H9 (cell line): ENCODE data around the gene RGS3. TPM values are rescaled to one million over a fixed set of nuclear protein-coding genes. Genes with fewer than 3 reads are reported as not detected.

Source experiments
- DNase-seq: peaks from one replicate; pipeline ENCODE4 v3.0.0-alpha.2; 2017
- H2AFZ ChIP-seq: one replicate; pipeline ENCODE4 v1.6.1; 2013; ENCODE audit warnings: mild to moderate bottlenecking, low read length, control low read depth, moderate library complexity
- H2AK5ac ChIP-seq: 2 replicates; pipeline ENCODE4 v1.6.1; 2013; ENCODE audit warnings: low read length, control low read depth, mixed read lengths; ENCODE audit not compliant: insufficient read length
- H2BK120ac ChIP-seq: one replicate; pipeline ENCODE4 v1.6.1; 2013; ENCODE audit warnings: low read depth, mild to moderate bottlenecking, low read length, control low read depth, inconsistent platforms; ENCODE audit not compliant: poor library complexity, severe bottlenecking
- H2BK12ac ChIP-seq: 2 replicates; pipeline ENCODE4 v1.6.1; 2013; ENCODE audit warnings: low read length, control low read depth, mixed read lengths, low read depth; ENCODE audit not compliant: insufficient read length
- H2BK15ac ChIP-seq: 2 replicates; pipeline ENCODE4 v1.6.1; 2013; ENCODE audit warnings: low read depth, low read length, control low read depth
- H2BK20ac ChIP-seq: one replicate; pipeline ENCODE4 v1.6.1; 2013; ENCODE audit warnings: low read depth, mild to moderate bottlenecking, low read length, control low read depth, inconsistent platforms; ENCODE audit not compliant: poor library complexity, severe bottlenecking
- H2BK5ac ChIP-seq: 2 replicates; pipeline ENCODE4 v1.6.1; 2013; ENCODE audit warnings: low read length, control low read depth, mixed read lengths; ENCODE audit not compliant: insufficient read length
- H3K14ac ChIP-seq: 2 replicates; pipeline ENCODE4 v1.6.1; 2013; ENCODE audit warnings: low read length, control low read depth; ENCODE audit not compliant: insufficient read depth
- H3K18ac ChIP-seq: 2 replicates; pipeline ENCODE4 v1.6.1; 2013; ENCODE audit warnings: low read depth, mild to moderate bottlenecking, mixed read lengths, low read length, control low read depth; ENCODE audit not compliant: insufficient read length
- H3K23ac ChIP-seq: 2 replicates; pipeline ENCODE4 v1.6.1; 2013; ENCODE audit warnings: low read length, control low read depth, mixed read lengths, low read depth; ENCODE audit not compliant: insufficient read length
- H3K23me2 ChIP-seq: 2 replicates; pipeline ENCODE4 v1.6.1; 2013; ENCODE audit warnings: low read depth, mild to moderate bottlenecking, mixed read lengths, low read length, control low read depth; ENCODE audit not compliant: insufficient read length, poor library complexity, severe bottlenecking
- H3K27ac ChIP-seq: 2 replicates; pipeline ENCODE4 v1.5.1; 2013; ENCODE audit warnings: low read length, control low read depth, mixed read lengths, low read depth; ENCODE audit not compliant: insufficient read length
- H3K27me3 ChIP-seq: 2 replicates; pipeline ENCODE4 v1.6.1; 2013; ENCODE audit warnings: low read length, control low read depth, inconsistent platforms; ENCODE audit not compliant: insufficient read depth
- H3K4ac ChIP-seq: 2 replicates; pipeline ENCODE4 v1.6.1; 2013; ENCODE audit warnings: low read depth, mild to moderate bottlenecking, control low read depth, inconsistent platforms, low read length, moderate library complexity
- H3K4me1 ChIP-seq: 2 replicates; pipeline ENCODE4 v1.6.1; 2013; ENCODE audit warnings: low read length, control low read depth, inconsistent platforms; ENCODE audit not compliant: insufficient read depth
- H3K4me2 ChIP-seq: 2 replicates; pipeline ENCODE4 v1.6.1; 2013; ENCODE audit warnings: low read length, control low read depth, mixed read lengths; ENCODE audit not compliant: insufficient read length, insufficient read depth
- H3K56ac ChIP-seq: 2 replicates; pipeline ENCODE4 v1.6.1; 2013; ENCODE audit warnings: low read depth, mild to moderate bottlenecking, mixed read lengths, low read length, control low read depth; ENCODE audit not compliant: insufficient read length
- H3K79me1 ChIP-seq: 2 replicates; pipeline ENCODE4 v1.6.1; 2013; ENCODE audit warnings: low read depth, mild to moderate bottlenecking, moderate library complexity, low read length, control low read depth, inconsistent platforms; ENCODE audit not compliant: insufficient read depth, poor library complexity, severe bottlenecking
- H3K79me2 ChIP-seq: 2 replicates; pipeline ENCODE4 v1.6.1; 2013; ENCODE audit warnings: low read length, control low read depth, inconsistent platforms; ENCODE audit not compliant: insufficient read depth
- H3K9ac ChIP-seq: 2 replicates; pipeline ENCODE4 v1.6.1; 2013; ENCODE audit warnings: low read length, control low read depth, mixed read lengths; ENCODE audit not compliant: insufficient read length; ENCODE audit errors: extremely low read depth
- H3K9me3 ChIP-seq: one replicate; pipeline ENCODE4 v1.6.1; 2013; ENCODE audit warnings: low read depth, low read length, inconsistent platforms; ENCODE audit not compliant: control insufficient read depth
- H3T11ph ChIP-seq: one replicate; pipeline ENCODE4 v1.6.1; 2013; ENCODE audit warnings: mild to moderate bottlenecking, low read length, control low read depth, inconsistent platforms
- H4K20me1 ChIP-seq: one replicate; pipeline ENCODE4 v1.6.1; 2013; ENCODE audit not compliant: control insufficient read depth, insufficient read length, insufficient read depth
- H4K5ac ChIP-seq: 2 replicates; pipeline ENCODE4 v1.6.1; 2013; ENCODE audit warnings: low read depth, mild to moderate bottlenecking, mixed read lengths, low read length, control low read depth; ENCODE audit not compliant: insufficient read length
- H4K8ac ChIP-seq: replicated peaks from 2 replicates; pipeline ENCODE4 v1.6.1; 2013; ENCODE audit warnings: low read length, control low read depth, mixed read lengths, low read depth; ENCODE audit not compliant: insufficient read length
- H4K91ac ChIP-seq: 2 replicates; pipeline ENCODE4 v1.6.1; 2013; ENCODE audit warnings: low read depth, mild to moderate bottlenecking, moderate library complexity, mixed read lengths, low read length, control low read depth; ENCODE audit not compliant: insufficient read length
- H3K27ac Mint-ChIP-seq, 3 experiments: 2 replicates in 2 of 3; 3 replicates in 1 of 3; pipeline ENCODE4 v1.8.0; 2020 to 2021; ENCODE audit warnings: mixed read lengths in 3 of 3, mild to moderate bottlenecking in 1 of 3, moderate library complexity in 1 of 3
- H3K27me3 Mint-ChIP-seq: 2 replicates; pipeline ENCODE4 v1.8.0; 2021; ENCODE audit warnings: low read depth, mild to moderate bottlenecking, moderate library complexity, mixed read lengths
- H3K36me3 Mint-ChIP-seq, 3 experiments: 2 replicates in 2 of 3; 3 replicates in 1 of 3; pipeline ENCODE4 v1.8.0; 2020 to 2021; ENCODE audit warnings: low read depth in 3 of 3, mixed read lengths in 3 of 3; ENCODE audit not compliant: insufficient read depth in 1 of 3
- H3K4me1 Mint-ChIP-seq, 2 experiments: 2 replicates each; pipeline ENCODE4 v1.8.0; 2020; ENCODE audit warnings: mixed read lengths in 2 of 2
- H3K4me3 Mint-ChIP-seq, 2 experiments: 2 replicates in 1 of 2; 3 replicates in 1 of 2; pipeline ENCODE4 v1.8.0; 2020 to 2021; ENCODE audit warnings: mild to moderate bottlenecking in 2 of 2, mixed read lengths in 2 of 2, moderate library complexity in 1 of 2
- H3K9me3 Mint-ChIP-seq, 2 experiments: 2 replicates in 1 of 2; 3 replicates in 1 of 2; pipeline ENCODE4 v1.8.0; 2020; ENCODE audit warnings: mild to moderate bottlenecking in 2 of 2, mixed read lengths in 2 of 2, moderate library complexity in 1 of 2
- WGBS: extraction: QIAGEN DNeasy Blood & Tissue Kit; methylation state at CpG from one replicate; pipeline ENCODE4 v1.1.7; 2013; ENCODE audit warnings: missing lambda C conversion rate, low lambda C conversion rate, mixed read lengths; ENCODE audit not compliant: insufficient read length; ENCODE audit errors: extremely low coverage; 5-methylcytosine and 5-hydroxymethylcytosine counted together
- total RNA-seq: library from RNA; stranded (reverse); gene quantifications from 2 replicates; pipeline ENCODE4 v1.2.1, GENCODE V29; 2021
- TF ChIP-seq, protein P1 (sequence below): fragments of 200-600 bp; sonication (generic); conservative IDR thresholded peaks from 3 replicates; pipeline ENCODE4 v1.8.0; 2021; ENCODE audit warnings: antibody characterized with exemption, mild to moderate bottlenecking

The RGS3 gene
- total RNA-seq, 1 experiment from 2014 or later: 13.9 TPM

DNA sequence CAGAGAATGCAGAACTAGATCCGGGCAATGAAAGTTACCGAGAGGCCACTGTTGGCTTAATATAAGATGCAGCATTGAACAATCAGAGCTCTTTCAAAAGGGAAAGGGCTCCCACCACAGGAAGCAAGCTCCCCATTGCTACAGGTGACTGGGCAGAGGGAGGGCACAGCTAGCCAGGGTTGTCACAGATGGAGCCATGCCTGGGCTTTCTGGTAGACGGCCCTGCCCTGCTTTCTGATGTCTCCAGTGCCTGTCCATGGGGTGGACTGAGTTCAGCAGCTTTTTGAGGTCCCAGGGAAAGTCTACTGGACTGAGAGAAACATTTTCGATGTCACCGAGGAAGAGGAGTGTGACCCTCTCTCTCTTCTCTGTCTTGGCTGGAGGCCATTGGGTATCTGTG, 14.1 kb downstream of the RGS3 start:
- Histone ChIP-seq H3K27me3 (no peaks in the 10 kb centered on the region), H3K9ac (no peak overlapping the region), H2AK5ac (no peak overlapping the region), H3K79me2 (no peaks in the 10 kb centered on the region), H3K4ac (no peak overlapping the region), H4K91ac (no peak overlapping the region), H3K4me1 (peaks cover 7% of the 10 kb centered on the region), H2BK20ac (no peak overlapping the region), H3K14ac (no peak overlapping the region), H2BK12ac (no peak overlapping the region), H4K20me1 (no peaks in the 10 kb centered on the region), H2AFZ (no peak overlapping the region), H2BK15ac (no peak overlapping the region), H3K23me2 (no peaks in the 10 kb centered on the region), H3K9me3 (no peaks in the 10 kb centered on the region), H3K23ac (no peak overlapping the region), H2BK120ac (no peak overlapping the region), H4K5ac (no peak overlapping the region), H3K56ac (no peak overlapping the region), H3K27ac (no peak overlapping the region), H3K18ac (no peak overlapping the region), H2BK5ac (no peak overlapping the region), H3T11ph (no peak overlapping the region), H3K4me2 (no peak overlapping the region), H3K79me1 (no peaks in the 10 kb centered on the region), H4K8ac (no peak overlapping the region)
- H3K4me1 Mint-ChIP-seq: peaks cover 12 to 24% of the 10 kb centered on the region in 2 experiments
- no peaks in the 10 kb centered on the region for H3K36me3 Mint-ChIP-seq
- no peaks in the 10 kb centered on the region for H3K9me3 Mint-ChIP-seq
- no peaks in the 10 kb centered on the region for H3K27me3 Mint-ChIP-seq
- TF ChIP-seq, protein P1, sequence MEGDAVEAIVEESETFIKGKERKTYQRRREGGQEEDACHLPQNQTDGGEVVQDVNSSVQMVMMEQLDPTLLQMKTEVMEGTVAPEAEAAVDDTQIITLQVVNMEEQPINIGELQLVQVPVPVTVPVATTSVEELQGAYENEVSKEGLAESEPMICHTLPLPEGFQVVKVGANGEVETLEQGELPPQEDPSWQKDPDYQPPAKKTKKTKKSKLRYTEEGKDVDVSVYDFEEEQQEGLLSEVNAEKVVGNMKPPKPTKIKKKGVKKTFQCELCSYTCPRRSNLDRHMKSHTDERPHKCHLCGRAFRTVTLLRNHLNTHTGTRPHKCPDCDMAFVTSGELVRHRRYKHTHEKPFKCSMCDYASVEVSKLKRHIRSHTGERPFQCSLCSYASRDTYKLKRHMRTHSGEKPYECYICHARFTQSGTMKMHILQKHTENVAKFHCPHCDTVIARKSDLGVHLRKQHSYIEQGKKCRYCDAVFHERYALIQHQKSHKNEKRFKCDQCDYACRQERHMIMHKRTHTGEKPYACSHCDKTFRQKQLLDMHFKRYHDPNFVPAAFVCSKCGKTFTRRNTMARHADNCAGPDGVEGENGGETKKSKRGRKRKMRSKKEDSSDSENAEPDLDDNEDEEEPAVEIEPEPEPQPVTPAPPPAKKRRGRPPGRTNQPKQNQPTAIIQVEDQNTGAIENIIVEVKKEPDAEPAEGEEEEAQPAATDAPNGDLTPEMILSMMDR: no peak
- no peak for DNase-seq
- WGBS: no CpG with 5 or more reads among the region's 5 CpGs
- no peak overlapping the region for H3K4me3 Mint-ChIP-seq
- H3K27ac Mint-ChIP-seq: no peak overlapping the region
